Neural cell (in vitro differentiated cells): ENCODE data around the gene BMPR2. TPM values are rescaled to one million over a fixed set of nuclear protein-coding genes. Genes with fewer than 3 reads are reported as not detected.

Experiments used
- H2AFZ ChIP-seq: fragments of 200-600, 300-800 bp; sonication (generic), shearing (Covaris generic); 2 replicates; pipeline ENCODE4 v1.6.0; 2014; ENCODE audit warnings: low read depth, mild to moderate bottlenecking, antibody characterized with exemption, low read length, moderate library complexity
- H3F3A ChIP-seq: fragments of 200-600 bp; shearing (Covaris generic); 2 replicates; pipeline ENCODE4 v1.6.1; 2016; ENCODE audit warnings: mild to moderate bottlenecking, moderate library complexity, mixed read lengths, antibody characterized with exemption, low read length; ENCODE audit not compliant: insufficient read depth, poor library complexity, severe bottlenecking
- H3K27ac ChIP-seq: fragments of 200-600, 300-800 bp; sonication (generic), shearing (Covaris generic); 2 replicates; pipeline ENCODE4 v1.5.1; 2014; ENCODE audit warnings: mild to moderate bottlenecking, low read length, moderate library complexity
- H3K27me3 ChIP-seq: fragments of 300-800, 200-600 bp; sonication (generic), shearing (Covaris generic); 2 replicates; pipeline ENCODE4 v1.6.0; 2014; ENCODE audit warnings: mild to moderate bottlenecking, low read depth, low read length, moderate library complexity; ENCODE audit not compliant: insufficient read depth
- H3K36me3 ChIP-seq: fragments of 300-800, 200-600 bp; sonication (generic), shearing (Covaris generic); 2 replicates; pipeline ENCODE4 v1.5.1; 2014; ENCODE audit warnings: mild to moderate bottlenecking, antibody characterized with exemption, low read length, moderate library complexity; ENCODE audit not compliant: insufficient read depth
- H3K4me2 ChIP-seq: fragments of 300-800, 200-600 bp; sonication (generic), shearing (Covaris generic); 2 replicates; pipeline ENCODE4 v1.6.0; 2014; ENCODE audit warnings: mild to moderate bottlenecking, low read length
- H3K4me3 ChIP-seq: fragments of 300-800, 200-600 bp; sonication (generic), shearing (Covaris generic); 2 replicates; pipeline ENCODE4 v1.5.1; 2014; ENCODE audit warnings: mild to moderate bottlenecking, low read length, moderate library complexity
- H3K79me2 ChIP-seq: fragments of 200-600 bp; shearing (Covaris generic); replicated peaks from 2 replicates; pipeline ENCODE4 v1.6.0; 2014; ENCODE audit warnings: mild to moderate bottlenecking, low read length, moderate library complexity; ENCODE audit not compliant: insufficient read depth
- H3K9ac ChIP-seq: fragments of 300-800, 200-600 bp; sonication (generic), shearing (Covaris generic); 2 replicates; pipeline ENCODE4 v1.6.1; 2016; ENCODE audit warnings: mild to moderate bottlenecking, low read length, mixed read lengths
- H3K9me2 ChIP-seq: fragments of 200-600 bp; shearing (Covaris generic); 2 replicates; pipeline ENCODE4 v1.6.1; 2016; ENCODE audit warnings: mild to moderate bottlenecking, low read length, mixed read lengths; ENCODE audit not compliant: insufficient read depth
- H3K9me3 ChIP-seq: fragments of 200-600, 300-800 bp; sonication (generic), shearing (Covaris generic); 2 replicates; pipeline ENCODE4 v1.6.1; 2016; ENCODE audit warnings: mild to moderate bottlenecking, mixed run types, low read length, moderate library complexity, mixed read lengths
- H4K20me1 ChIP-seq: fragments of 200-600 bp; shearing (Covaris generic); 2 replicates; pipeline ENCODE4 v1.6.1; 2016; ENCODE audit warnings: mild to moderate bottlenecking, mixed run types; ENCODE audit not compliant: insufficient read depth
- CTCF ChIP-seq: fragments of 450-650 bp; IDR thresholded peaks from 2 replicates; pipeline ENCODE4 v1.5.1; 2014; ENCODE audit warnings: antibody characterized with exemption, mild to moderate bottlenecking, moderate library complexity; ENCODE audit not compliant: poor library complexity, severe bottlenecking
- EP300 ChIP-seq: fragments of 450-650 bp; conservative IDR thresholded peaks from 2 replicates; pipeline ENCODE4 v1.6.1; 2014; ENCODE audit warnings: antibody characterized with exemption, mild to moderate bottlenecking, moderate library complexity; ENCODE audit not compliant: poor library complexity, severe bottlenecking
- EZH2 ChIP-seq: fragments of 200-600, 300-800 bp; shearing (Covaris generic), sonication (generic); IDR thresholded peaks from 2 replicates; pipeline ENCODE4 v1.6.1; 2014; ENCODE audit warnings: antibody characterized with exemption, low read length, borderline replicate concordance, mild to moderate bottlenecking; ENCODE audit not compliant: insufficient read depth, poor library complexity, severe bottlenecking
- MXI1 ChIP-seq: fragments of 450-650 bp; conservative IDR thresholded peaks from 2 replicates; pipeline ENCODE4 v1.6.1; 2014; ENCODE audit warnings: antibody characterized with exemption, mild to moderate bottlenecking; ENCODE audit not compliant: poor library complexity, severe bottlenecking
- POLR2AphosphoS5 ChIP-seq: IDR thresholded peaks from 2 replicates; pipeline ENCODE4 v1.6.1; 2012
- RAD21 ChIP-seq: fragments of 450-650 bp; conservative IDR thresholded peaks from 2 replicates; pipeline ENCODE4 v1.6.1; 2014; ENCODE audit warnings: antibody characterized with exemption, mild to moderate bottlenecking, moderate library complexity
- REST ChIP-seq: IDR thresholded peaks from 2 replicates; pipeline ENCODE4 v1.6.1; 2012; ENCODE audit warnings: borderline replicate concordance
- SMC3 ChIP-seq: fragments of 450-650 bp; conservative IDR thresholded peaks from 2 replicates; pipeline ENCODE4 v1.6.1; 2014; ENCODE audit warnings: antibody characterized with exemption, mild to moderate bottlenecking, moderate library complexity; ENCODE audit not compliant: poor library complexity
- TAF1 ChIP-seq: IDR thresholded peaks from 2 replicates; pipeline ENCODE4 v1.6.1; 2012; ENCODE audit warnings: low read depth
- polyA plus RNA-seq: library from polyadenylated mRNA; depleted of rRNA; stranded (reverse); fragments of >200 nt; gene quantifications from 2 replicates; pipeline ENCODE4 v1.2.3, GENCODE V29; 2014

The BMPR2 gene
- polyA plus RNA-seq, 1 donor from 2014 or later: 18.4 TPM

- no peak overlapping the region for H3K9ac ChIP-seq
- H3F3A ChIP-seq: peaks cover 9% of the 10 kb centered on the region
- no peaks in the 10 kb centered on the region for H3K9me3 ChIP-seq
- H3K36me3 ChIP-seq: no peaks in the 10 kb centered on the region
- H3K4me2 ChIP-seq: no peak overlapping the region
- no peak overlapping the region for H2AFZ ChIP-seq
- H3K4me3 ChIP-seq: no peak overlapping the region
- TF ChIP-seq CTCF: no peak
- TF ChIP-seq POLR2AphosphoS5: no peak
- TF ChIP-seq TAF1: no peak
- TF ChIP-seq REST: no peak
- TF ChIP-seq EZH2: no peak
- TF ChIP-seq MXI1: no peak
- no peak for TF ChIP-seq RAD21
- TF ChIP-seq EP300: no peak
- TF ChIP-seq SMC3: no peak
- no peaks in the 10 kb centered on the region for H3K27me3 ChIP-seq
- no peaks in the 10 kb centered on the region for H3K9me2 ChIP-seq
- no peaks in the 10 kb centered on the region for H4K20me1 ChIP-seq
- H3K27ac ChIP-seq: no peak overlapping the region
- H3K79me2 ChIP-seq: no peaks in the 10 kb centered on the region
Measured at GRCh38 chr2:202612145-202612544, 236.0 kb downstream of the BMPR2 start.

- H3K9ac ChIP-seq: no peak overlapping the region
- no peak overlapping the region for H2AFZ ChIP-seq
- H3K79me2 ChIP-seq: no peaks in the 10 kb centered on the region
- TF ChIP-seq CTCF: no peak
- no peak for TF ChIP-seq SMC3
- TF ChIP-seq MXI1: no peak
- no peak for TF ChIP-seq POLR2AphosphoS5
- no peak for TF ChIP-seq EZH2
- no peak for TF ChIP-seq RAD21
- TF ChIP-seq EP300: no peak
- TF ChIP-seq REST: no peak
- no peak for TF ChIP-seq TAF1
- no peaks in the 10 kb centered on the region for H4K20me1 ChIP-seq
- H3F3A ChIP-seq: peaks cover 9% of the 10 kb centered on the region
- H3K4me3 ChIP-seq: no peak overlapping the region
- H3K9me2 ChIP-seq: no peaks in the 10 kb centered on the region
- H3K36me3 ChIP-seq: no peaks in the 10 kb centered on the region
- no peak overlapping the region for H3K4me2 ChIP-seq
- no peaks in the 10 kb centered on the region for H3K9me3 ChIP-seq
- H3K27me3 ChIP-seq: no peaks in the 10 kb centered on the region
- no peak overlapping the region for H3K27ac ChIP-seq
Measured at GRCh38 chr2:202613479-202613878, 237.4 kb downstream of the BMPR2 start.
